Astrocyte (in vitro differentiated cells and primary cell): ENCODE measurements around the gene CD164. TPM values are rescaled to one million over a fixed set of nuclear protein-coding genes. Genes with fewer than 3 reads are reported as not detected.

Source experiments
- DNase-seq: peaks from one replicate; pipeline ENCODE4 v3.0.0-alpha.2; 2010; ENCODE audit warnings: low read depth
- FAIRE-seq: peaks from 2 replicates; lab custom pipeline; 2011; peaks lifted over from hg19 to GRCh38; lab: Jason Lieb, UNC
- H2AFZ ChIP-seq: 2 replicates; pipeline ENCODE4 v1.6.0; 2012; ENCODE audit warnings: low read depth, low read length, inconsistent platforms
- H3K27ac ChIP-seq: 2 replicates; pipeline ENCODE4 v1.5.1; 2011; ENCODE audit warnings: low read depth, low read length, inconsistent platforms
- H3K27me3 ChIP-seq: 2 replicates; pipeline ENCODE4 v1.6.0; 2011; ENCODE audit warnings: low read length, inconsistent platforms; ENCODE audit not compliant: insufficient read depth
- H3K36me3 ChIP-seq: 2 replicates; pipeline ENCODE4 v1.5.1; 2011; ENCODE audit warnings: low read length, inconsistent platforms; ENCODE audit not compliant: insufficient read depth
- H3K4me1 ChIP-seq: 2 replicates; pipeline ENCODE4 v1.5.1; 2011; ENCODE audit warnings: low read length, inconsistent platforms; ENCODE audit not compliant: insufficient read depth
- H3K4me2 ChIP-seq: 2 replicates; pipeline ENCODE4 v1.6.0; 2012; ENCODE audit warnings: low read length, inconsistent platforms
- H3K4me3 ChIP-seq: 2 replicates; pipeline ENCODE4 v1.5.1; 2011; ENCODE audit warnings: low read depth, mild to moderate bottlenecking, low read length, inconsistent platforms; ENCODE audit not compliant: insufficient read depth
- H3K79me2 ChIP-seq: 2 replicates; pipeline ENCODE4 v1.6.0; 2012; ENCODE audit warnings: mild to moderate bottlenecking, low read length, inconsistent platforms; ENCODE audit not compliant: insufficient read depth
- H3K9ac ChIP-seq: 2 replicates; pipeline ENCODE4 v1.6.0; 2012; ENCODE audit warnings: mild to moderate bottlenecking, low read length, inconsistent platforms
- H3K9me3 ChIP-seq: 2 replicates; pipeline ENCODE4 v1.5.1; 2012; ENCODE audit warnings: low read depth, mild to moderate bottlenecking, low read length, inconsistent platforms; ENCODE audit not compliant: insufficient read depth
- H4K20me1 ChIP-seq: 2 replicates; pipeline ENCODE4 v1.6.0; 2012; ENCODE audit warnings: low read length, inconsistent platforms; ENCODE audit not compliant: insufficient read depth
- H3K27ac Mint-ChIP-seq: one replicate; pipeline ENCODE4 v1.8.0; 2021; ENCODE audit warnings: mild to moderate bottlenecking, mixed read lengths; ENCODE audit not compliant: unreplicated experiment
- H3K27me3 Mint-ChIP-seq: one replicate; pipeline ENCODE4 v1.8.0; 2021; ENCODE audit warnings: low read depth, mixed read lengths; ENCODE audit not compliant: unreplicated experiment
- H3K36me3 Mint-ChIP-seq: one replicate; pipeline ENCODE4 v1.8.0; 2021; ENCODE audit warnings: low read depth, mixed read lengths; ENCODE audit not compliant: unreplicated experiment
- H3K4me1 Mint-ChIP-seq: one replicate; pipeline ENCODE4 v1.8.0; 2021; ENCODE audit warnings: low read depth, mixed read lengths; ENCODE audit not compliant: unreplicated experiment
- H3K4me3 Mint-ChIP-seq: one replicate; pipeline ENCODE4 v1.8.0; 2021; ENCODE audit warnings: mild to moderate bottlenecking, moderate library complexity, mixed read lengths; ENCODE audit not compliant: unreplicated experiment
- H3K9me3 Mint-ChIP-seq: one replicate; pipeline ENCODE4 v1.8.0; 2021; ENCODE audit warnings: mild to moderate bottlenecking, mixed read lengths; ENCODE audit not compliant: unreplicated experiment
- EZH2 ChIP-seq: IDR thresholded peaks from 2 replicates; pipeline ENCODE4 v1.6.1; 2012; ENCODE audit warnings: mild to moderate bottlenecking, low read length, inconsistent platforms; ENCODE audit not compliant: insufficient read depth
- total RNA-seq: library from RNA; stranded (reverse); gene quantifications from 2 replicates; pipeline ENCODE4 v1.2.1, GENCODE V29; 2021
- TF ChIP-seq, protein P1 (sequence below): IDR thresholded peaks from 2 replicates; pipeline ENCODE4 v1.5.1; 2011; ENCODE audit warnings: low read depth, mild to moderate bottlenecking, inconsistent platforms, low read length, moderate library complexity; ENCODE audit not compliant: insufficient read depth

CD164 gene
- total RNA-seq, 1 donor from 2014 or later = 345 TPM

DNA sequence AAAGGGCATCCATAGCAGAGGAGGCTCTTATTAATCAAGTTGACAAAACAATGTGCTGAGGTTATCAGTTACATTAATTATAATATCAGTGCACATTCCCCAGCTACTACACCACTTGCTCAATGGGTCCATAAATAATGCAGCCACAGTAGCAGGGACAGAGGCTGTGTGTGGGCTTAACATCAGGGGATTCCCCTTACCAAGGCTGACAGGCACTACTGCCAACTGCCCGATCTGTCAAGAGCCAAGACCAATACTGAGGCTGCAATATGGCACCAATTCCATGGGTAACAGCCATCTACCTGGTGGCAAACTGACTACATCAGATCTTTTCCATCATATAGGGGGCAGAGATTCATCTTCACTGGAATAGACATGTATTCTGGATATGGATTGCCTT, 22.0 kb downstream of the CD164 start:
- DNase-seq (no peak), FAIRE-seq (no peak)
- Histone ChIP-seq H4K20me1 (peaks cover 16% of the 10 kb centered on the region), H3K27ac (no peak overlapping the region), H3K4me1 (no peaks in the 10 kb centered on the region), H3K79me2 (peaks cover 10% of the 10 kb centered on the region), H3K9ac (no peak overlapping the region), H3K4me3 (no peak overlapping the region), H3K9me3 (peaks cover 4% of the 10 kb centered on the region), H3K36me3 (peaks cover 24% of the 10 kb centered on the region), H3K27me3 (no peaks in the 10 kb centered on the region), H2AFZ (no peak overlapping the region), H3K4me2 (no peak overlapping the region)
- H3K36me3 Mint-ChIP-seq = peaks cover 54% of the 10 kb centered on the region
- no peaks in the 10 kb centered on the region for H3K27me3 Mint-ChIP-seq
- no peak for TF ChIP-seq EZH2
- TF ChIP-seq, protein P1, sequence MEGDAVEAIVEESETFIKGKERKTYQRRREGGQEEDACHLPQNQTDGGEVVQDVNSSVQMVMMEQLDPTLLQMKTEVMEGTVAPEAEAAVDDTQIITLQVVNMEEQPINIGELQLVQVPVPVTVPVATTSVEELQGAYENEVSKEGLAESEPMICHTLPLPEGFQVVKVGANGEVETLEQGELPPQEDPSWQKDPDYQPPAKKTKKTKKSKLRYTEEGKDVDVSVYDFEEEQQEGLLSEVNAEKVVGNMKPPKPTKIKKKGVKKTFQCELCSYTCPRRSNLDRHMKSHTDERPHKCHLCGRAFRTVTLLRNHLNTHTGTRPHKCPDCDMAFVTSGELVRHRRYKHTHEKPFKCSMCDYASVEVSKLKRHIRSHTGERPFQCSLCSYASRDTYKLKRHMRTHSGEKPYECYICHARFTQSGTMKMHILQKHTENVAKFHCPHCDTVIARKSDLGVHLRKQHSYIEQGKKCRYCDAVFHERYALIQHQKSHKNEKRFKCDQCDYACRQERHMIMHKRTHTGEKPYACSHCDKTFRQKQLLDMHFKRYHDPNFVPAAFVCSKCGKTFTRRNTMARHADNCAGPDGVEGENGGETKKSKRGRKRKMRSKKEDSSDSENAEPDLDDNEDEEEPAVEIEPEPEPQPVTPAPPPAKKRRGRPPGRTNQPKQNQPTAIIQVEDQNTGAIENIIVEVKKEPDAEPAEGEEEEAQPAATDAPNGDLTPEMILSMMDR = no peak
- H3K4me3 Mint-ChIP-seq = no peak overlapping the region
- H3K27ac Mint-ChIP-seq = no peak overlapping the region
- H3K9me3 Mint-ChIP-seq = peaks cover 7% of the 10 kb centered on the region
- no peaks in the 10 kb centered on the region for H3K4me1 Mint-ChIP-seq

DNA sequence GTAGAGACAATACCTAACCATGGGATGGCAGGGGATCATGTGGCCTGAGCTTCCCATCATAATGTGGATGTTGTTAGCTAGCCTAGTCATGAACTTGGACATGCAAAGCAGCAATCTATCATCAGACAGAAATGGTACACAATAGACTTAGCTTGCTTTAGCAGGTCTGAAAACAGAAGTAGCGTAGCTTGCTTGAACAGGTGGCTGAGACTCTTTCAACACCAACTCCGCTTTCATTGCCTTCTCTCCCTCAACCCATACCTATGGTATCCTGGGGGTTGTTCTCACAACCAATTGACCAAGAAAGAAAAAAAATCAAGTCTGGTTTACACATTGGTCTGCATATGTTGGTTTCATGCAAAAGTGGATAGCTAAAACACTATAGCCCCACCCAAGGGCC, 23.0 kb downstream of the CD164 start:
- Histone ChIP-seq H3K4me1 (no peaks in the 10 kb centered on the region), H2AFZ (no peak overlapping the region), H3K9ac (no peak overlapping the region), H4K20me1 (peaks cover 16% of the 10 kb centered on the region), H3K27ac (no peak overlapping the region), H3K4me3 (no peak overlapping the region), H3K36me3 (peaks cover 20% of the 10 kb centered on the region), H3K27me3 (no peaks in the 10 kb centered on the region), H3K79me2 (peaks cover 7% of the 10 kb centered on the region), H3K9me3 (peaks cover 4% of the 10 kb centered on the region), H3K4me2 (no peak overlapping the region)
- DNase-seq = no peak
- Mint-ChIP-seq H3K27ac (no peak overlapping the region), H3K9me3 (peaks cover 7% of the 10 kb centered on the region), H3K27me3 (no peaks in the 10 kb centered on the region), H3K4me1 (no peaks in the 10 kb centered on the region), H3K4me3 (no peak overlapping the region), H3K36me3 (peaks cover 48% of the 10 kb centered on the region)
- FAIRE-seq = no peak
- TF ChIP-seq EZH2 = no peak
- TF ChIP-seq, protein P1 = no peak

DNA sequence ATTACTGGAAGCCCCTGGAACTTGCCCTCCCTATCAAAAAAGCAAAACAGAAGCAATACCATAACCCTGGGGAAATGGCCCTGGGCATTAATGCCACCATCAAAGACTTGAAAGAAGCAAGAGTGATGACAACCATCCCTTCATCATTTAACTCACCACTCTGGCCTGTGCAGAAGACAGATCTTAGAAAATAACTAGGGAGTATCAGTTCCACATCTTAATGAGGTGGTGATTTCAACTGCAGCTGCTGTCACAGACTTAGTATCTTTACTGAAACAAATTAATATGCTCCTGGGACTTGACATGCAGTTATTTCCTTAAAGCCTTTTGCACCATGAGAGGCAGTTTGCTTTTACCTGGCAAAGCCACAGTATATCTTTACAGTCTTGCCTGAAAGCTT, 24.1 kb downstream of the CD164 start:
- Histone ChIP-seq H3K27ac (no peak overlapping the region), H3K79me2 (peaks cover 7% of the 10 kb centered on the region), H2AFZ (no peak overlapping the region), H4K20me1 (peaks cover 12% of the 10 kb centered on the region), H3K9me3 (peaks cover 4% of the 10 kb centered on the region), H3K27me3 (no peaks in the 10 kb centered on the region), H3K9ac (no peak overlapping the region), H3K4me3 (no peak overlapping the region), H3K4me2 (no peak overlapping the region), H3K36me3 (peaks cover 20% of the 10 kb centered on the region), H3K4me1 (no peaks in the 10 kb centered on the region)
- Mint-ChIP-seq H3K27ac (no peak overlapping the region), H3K4me3 (no peak overlapping the region), H3K9me3 (peaks cover 7% of the 10 kb centered on the region), H3K4me1 (no peaks in the 10 kb centered on the region), H3K27me3 (no peaks in the 10 kb centered on the region), H3K36me3 (peaks cover 42% of the 10 kb centered on the region)
- no peak for TF ChIP-seq EZH2
- TF ChIP-seq, protein P1 = no peak
- FAIRE-seq (no peak), DNase-seq (no peak)
